ENCODE measurements around the gene ADGRG1.

ADGRG1 gene

DNA sequence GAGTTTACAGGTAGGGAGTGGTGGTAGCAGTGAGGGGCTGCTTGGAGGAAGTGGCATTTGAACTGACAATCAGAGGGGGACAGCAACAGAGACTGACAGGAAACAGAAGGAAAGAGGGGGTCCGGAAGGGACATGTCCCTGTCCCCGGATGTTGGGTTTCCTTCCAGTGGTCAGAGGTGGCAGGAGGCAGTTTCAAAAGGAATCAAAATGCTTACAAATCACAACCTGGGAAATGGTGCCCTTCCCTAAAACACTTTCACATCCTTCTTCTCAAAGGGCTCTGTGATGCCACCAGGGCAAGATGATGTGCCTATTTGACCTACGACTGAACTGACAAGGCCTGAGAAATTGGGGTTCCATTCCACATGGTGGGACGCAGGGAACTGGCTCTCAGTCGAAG lies 19.7 kb downstream of the ADGRG1 start:
- in situ Hi-C loops (cut with MboI; ENCODE audit: low sequenced_read_pairs): no loop called here

DNA sequence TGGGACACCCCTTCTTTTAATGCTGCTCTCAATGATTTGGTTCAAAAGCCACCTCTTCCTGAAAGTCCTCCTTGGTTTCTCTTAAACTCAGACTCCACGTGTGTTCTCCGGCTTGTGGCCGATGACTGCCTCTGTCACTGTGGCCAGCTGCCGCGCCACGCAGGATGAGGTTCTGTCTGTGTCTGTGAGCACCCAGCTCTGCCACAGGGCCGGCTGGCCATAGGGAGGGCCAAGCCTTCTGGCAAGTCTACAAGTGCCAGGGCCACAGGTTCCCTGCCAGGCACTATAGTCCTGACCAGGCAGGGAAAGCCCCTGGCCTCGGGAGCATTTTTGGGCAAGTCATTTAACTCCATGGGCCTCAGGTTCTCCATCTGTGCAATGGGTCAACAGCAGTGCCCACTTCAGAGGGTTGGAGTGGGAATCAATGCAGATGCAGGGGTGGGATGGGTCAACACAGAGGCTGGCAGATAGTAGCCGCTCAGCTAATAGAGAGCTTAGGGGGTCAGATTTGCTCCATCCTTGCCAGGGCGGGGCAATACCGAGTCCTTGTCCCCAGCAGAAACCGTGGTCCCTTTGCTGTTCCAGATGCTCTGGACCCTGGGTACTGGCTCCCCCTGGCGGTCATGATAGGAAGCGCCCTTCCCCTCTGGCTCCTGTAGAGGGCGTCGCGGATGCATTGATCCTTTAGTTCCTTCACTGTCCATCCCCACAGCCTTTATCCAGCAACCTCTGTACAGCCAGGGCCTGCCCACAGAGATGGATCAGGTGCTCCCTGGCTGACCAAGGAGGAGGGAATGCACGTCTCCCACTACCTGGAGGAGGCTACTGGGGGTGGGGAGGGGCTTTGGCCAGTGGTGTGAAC lies 20.4 kb downstream of the ADGRG1 start:
- in situ Hi-C loops (cut with MboI; ENCODE audit: low sequenced_read_pairs): no loop called here

DNA sequence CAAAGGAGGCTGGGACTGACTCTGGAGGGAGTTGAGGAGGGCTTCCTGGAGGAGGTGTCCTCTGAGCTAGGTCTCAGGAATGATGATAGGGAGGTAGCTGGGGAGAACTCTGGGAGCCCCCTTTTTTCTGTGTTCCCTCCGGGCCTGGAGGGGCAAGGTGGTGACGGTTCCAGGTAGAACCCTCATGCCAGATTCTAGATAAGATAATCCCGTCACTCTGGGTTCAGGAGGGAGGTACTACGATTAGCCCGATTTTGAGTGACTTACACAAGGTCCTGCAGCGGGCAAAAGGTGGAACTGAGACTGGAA lies 21.0 kb downstream of the ADGRG1 start:
- in situ Hi-C loops (cut with MboI; ENCODE audit: low sequenced_read_pairs): no loop called here

DNA sequence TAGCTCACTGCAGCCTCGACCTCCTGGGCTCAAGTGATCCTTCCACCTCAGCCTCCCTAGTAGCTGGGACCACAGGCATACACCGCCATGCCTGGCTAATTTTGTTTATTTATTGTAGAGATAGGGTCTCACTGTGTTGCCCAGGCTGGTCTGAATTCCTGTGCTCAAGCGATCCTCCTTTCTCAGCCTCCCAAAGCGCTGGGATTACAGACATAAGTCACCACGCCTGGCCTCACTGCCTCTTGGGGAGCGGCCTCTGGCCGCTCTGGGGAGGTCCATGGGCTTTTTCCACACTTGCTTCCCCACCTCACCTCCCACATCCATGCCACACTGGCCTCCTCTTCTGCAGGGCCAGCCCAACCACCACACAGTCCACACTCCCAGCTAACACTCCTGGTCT lies 21.4 kb downstream of the ADGRG1 start:
- in situ Hi-C loops (cut with MboI; ENCODE audit: low sequenced_read_pairs): no loop called here

DNA sequence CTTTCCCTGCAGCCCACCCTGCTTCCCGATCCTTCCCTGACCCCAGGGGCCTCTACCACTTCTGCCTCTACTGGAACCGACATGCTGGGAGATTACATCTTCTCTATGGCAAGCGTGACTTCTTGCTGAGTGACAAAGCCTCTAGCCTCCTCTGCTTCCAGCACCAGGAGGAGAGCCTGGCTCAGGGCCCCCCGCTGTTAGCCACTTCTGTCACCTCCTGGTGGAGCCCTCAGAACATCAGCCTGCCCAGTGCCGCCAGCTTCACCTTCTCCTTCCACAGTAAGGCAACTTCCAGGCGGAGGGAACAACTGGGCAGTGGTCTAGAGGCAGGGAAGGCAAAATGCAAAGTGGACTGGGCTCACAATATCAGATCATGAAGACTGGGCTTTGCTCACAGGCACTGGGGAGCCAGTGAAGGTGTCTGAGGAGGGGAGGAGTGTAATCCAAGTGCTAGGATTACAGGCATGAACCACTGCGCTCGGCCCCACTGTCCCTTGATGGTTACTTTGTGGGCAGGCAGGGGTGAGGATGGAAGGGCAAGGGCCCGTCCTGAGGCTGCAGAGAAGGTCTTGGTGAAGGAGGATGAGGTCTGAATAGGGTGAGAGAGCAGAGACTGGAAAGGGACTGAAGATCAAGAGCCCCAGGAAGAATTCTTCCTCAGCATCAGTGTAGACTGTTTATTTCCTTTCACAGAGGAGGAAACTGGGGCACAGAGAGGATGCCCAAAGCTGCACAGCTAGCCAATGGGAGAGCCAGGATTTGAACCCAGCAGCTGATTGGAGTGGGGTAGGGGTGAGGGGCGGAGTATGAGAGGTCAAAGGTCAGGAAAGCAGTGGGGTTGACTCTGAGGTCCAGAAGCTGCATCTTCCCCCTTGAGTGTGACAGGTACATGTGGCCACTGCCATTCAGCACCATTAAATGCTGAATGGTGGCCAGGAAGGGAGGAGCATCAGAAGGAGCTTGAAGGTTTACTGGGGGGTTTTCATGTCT lies 23.2 kb downstream of the ADGRG1 start:
- in situ Hi-C loops (cut with MboI; ENCODE audit: low sequenced_read_pairs): no loop called here

DNA sequence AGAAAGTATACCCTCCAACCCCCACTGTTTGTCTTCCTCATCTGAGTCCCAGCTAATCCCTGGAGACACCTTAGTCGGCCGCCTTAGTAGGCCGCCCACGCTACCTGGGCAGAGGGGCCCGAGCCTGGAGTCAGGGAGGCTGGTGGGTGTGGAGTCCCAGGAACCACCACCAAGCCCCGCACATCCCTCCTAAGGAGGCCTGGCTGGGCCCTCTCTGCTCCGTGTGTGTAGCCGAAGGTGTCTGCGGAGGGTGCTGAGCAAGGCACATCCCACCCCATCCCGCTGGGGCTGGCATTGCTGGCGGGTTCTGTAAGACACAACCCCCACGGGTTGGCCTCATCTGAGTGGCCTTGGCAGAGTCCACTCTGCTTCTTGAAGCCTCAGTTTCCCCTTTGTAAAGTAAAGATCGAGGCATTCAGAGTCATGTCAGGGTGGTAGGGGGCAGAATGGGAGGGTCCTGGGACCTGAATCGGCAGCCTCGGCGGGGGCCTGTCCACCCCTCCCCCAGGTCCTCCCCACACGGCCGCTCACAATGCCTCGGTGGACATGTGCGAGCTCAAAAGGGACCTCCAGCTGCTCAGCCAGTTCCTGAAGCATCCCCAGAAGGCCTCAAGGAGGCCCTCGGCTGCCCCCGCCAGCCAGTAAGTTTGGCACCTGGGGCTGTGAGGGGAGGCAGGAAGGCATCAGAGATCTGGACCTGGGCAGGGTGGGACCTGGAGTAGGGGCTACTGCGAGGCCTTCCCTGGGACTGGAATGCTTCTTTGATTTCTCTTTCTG lies 24.5 kb downstream of the ADGRG1 start:
- in situ Hi-C loops (cut with MboI; ENCODE audit: low sequenced_read_pairs): no loop called here

DNA sequence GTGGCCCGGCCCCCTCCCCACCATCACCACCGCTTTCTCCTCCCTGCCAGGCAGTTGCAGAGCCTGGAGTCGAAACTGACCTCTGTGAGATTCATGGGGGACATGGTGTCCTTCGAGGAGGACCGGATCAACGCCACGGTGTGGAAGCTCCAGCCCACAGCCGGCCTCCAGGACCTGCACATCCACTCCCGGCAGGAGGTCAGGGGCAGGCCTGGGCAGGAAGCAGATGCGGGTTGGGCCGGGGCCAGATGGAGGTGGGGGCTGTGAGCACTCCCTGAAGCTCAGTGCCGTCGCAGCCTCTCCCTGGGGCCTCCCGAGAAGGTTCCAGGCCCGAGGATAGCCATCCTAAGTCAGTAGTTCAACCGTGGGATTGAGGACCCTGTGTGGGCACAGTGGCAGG lies 25.5 kb downstream of the ADGRG1 start:
- in situ Hi-C loops (cut with MboI; ENCODE audit: low sequenced_read_pairs): no loop called here

DNA sequence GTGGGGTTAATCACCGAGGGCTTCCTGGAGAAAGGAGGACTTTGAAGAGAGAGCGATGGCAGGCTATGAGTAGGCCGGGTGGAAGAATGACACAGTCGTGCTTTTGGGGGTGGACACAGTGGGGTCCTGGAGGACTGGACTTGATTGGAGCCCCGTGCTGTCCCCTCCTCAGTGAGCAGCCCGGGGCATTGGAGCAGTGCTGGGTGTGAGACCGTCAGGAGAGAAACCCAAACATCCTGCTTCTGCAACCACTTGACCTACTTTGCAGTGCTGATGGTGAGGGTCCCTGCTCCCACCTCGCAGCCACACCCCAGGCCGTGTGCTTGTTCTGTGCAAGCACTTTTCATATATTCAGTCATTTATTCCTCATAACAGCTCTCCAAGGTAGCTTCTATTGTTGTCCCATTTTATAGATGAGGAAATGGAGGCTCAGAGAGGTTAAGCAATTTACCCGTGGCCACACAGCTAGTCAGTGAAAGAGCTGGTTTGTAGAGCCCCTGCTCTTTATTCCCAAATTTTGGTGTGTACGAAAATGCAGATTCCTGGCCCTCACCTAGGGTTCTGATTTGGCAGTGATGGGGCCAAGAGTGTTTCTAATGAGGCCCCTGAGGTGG lies 28.0 kb downstream of the ADGRG1 start:
- in situ Hi-C loops (cut with MboI; ENCODE audit: low sequenced_read_pairs): no loop called here

DNA sequence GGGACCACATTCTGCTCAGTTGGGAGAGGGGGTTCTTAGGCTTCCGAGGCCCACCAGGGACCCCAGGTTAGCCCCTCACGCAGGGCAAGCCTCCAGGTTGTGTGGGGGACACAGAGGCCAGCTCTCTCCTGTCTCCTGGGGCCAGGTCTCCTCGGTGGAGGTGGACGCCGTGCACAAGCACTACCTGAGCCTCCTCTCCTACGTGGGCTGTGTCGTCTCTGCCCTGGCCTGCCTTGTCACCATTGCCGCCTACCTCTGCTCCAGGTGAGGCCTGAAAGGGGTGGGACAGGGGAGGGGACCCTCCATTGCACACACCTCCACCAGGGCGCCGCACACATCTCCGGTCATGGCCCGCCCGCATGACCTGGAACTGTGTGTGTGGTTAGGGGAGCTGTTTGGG lies 28.8 kb downstream of the ADGRG1 start:
- in situ Hi-C loops (cut with MboI; ENCODE audit: low sequenced_read_pairs): no loop called here

DNA sequence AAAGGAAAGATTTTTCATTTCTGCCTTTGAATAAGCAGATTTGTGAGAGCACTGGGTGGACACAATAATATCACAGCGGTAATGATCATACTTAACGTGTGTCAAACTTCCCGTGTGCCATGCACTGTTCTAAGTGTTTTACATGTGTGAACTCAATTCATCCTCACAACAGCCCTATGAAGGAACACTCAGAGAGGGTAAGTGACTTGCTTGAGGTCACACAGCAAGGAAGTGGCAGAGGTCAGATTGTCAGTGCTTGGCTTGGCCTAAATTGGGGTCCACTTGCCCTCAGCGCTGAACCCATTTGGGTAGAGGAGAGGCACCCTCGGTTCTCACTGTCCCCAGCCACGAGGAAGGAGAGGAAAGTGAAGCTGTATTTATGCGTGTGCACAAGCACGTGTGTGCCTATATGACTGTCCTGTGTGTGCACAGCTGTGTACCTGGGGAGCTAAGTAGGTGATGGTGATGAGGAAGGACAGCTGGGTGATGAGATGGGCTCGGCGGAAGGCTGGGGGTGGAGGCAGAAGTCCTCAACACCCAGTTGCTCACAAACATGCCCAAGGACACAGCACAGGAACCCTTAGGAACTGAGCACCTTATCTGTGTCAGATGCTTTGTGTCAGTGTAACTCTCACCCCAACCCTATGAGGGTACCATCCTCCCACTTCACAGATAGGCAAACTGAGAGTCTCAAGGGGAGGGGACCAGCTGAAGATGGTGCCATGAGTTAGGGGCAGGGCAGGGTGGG lies 29.9 kb downstream of the ADGRG1 start:
- in situ Hi-C loops (cut with MboI; ENCODE audit: low sequenced_read_pairs): no loop called here

DNA sequence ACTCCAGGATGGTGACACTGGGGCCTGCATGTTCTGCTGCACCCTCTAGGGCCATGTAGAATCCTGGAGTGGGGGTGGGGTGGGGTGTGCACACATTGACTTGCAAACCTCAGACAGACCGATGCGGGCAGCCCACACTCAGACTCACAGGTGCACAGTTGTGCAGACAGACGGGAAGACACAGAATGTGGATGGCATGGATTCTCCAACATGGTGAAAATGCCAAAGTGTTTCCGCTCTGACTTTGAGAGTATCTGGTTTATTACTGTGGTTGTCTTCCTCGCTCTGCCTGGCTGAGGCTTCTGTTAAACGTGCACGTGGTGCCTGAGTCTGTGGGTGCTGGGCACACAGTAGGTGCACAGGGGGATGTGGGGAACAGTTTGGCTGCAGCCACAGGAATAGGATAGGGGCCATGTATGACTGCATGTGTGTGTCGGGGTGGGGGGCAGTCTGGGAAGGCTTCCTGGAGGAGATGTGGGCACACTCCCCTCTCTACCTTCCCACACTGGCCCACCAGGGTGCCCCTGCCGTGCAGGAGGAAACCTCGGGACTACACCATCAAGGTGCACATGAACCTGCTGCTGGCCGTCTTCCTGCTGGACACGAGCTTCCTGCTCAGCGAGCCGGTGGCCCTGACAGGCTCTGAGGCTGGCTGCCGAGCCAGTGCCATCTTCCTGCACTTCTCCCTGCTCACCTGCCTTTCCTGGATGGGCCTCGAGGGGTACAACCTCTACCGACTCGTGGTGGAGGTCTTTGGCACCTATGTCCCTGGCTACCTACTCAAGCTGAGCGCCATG lies 30.6 kb downstream of the ADGRG1 start:
- in situ Hi-C loops (cut with MboI; ENCODE audit: low sequenced_read_pairs): no loop called here

DNA sequence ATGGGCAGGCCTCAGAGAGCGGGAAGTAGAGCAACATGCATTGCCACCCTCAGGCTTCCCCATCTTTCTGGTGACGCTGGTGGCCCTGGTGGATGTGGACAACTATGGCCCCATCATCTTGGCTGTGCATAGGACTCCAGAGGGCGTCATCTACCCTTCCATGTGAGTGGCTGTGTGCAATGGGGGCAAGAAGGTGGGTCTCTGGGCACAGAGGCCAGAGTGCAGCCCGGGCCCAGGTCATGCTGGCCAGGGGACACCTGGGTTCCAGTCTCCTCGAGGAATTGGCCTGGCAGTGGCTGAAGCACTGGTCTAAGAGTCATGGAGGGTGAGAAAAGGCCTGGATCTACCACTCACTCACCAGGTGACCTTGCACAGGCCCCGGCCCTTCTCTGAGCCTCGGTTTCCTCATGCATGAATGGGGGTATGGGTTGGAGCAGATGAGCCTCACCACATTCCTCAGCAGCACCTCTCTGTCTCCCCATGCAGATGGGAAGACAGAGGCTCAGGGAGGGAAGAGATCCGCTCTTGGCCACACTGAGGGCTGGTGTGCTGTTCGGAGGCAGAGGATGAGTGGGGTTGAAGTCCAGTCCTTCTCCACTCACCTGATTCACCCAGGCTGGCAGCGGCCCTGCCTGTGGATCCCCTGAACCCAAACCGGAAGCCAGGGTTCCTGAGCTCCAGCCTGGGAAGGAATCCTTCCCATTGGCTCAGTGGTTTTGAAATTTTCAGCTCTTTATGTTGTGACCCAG lies 32.5 kb downstream of the ADGRG1 start:
- in situ Hi-C loops (cut with MboI; ENCODE audit: low sequenced_read_pairs): no loop called here

DNA sequence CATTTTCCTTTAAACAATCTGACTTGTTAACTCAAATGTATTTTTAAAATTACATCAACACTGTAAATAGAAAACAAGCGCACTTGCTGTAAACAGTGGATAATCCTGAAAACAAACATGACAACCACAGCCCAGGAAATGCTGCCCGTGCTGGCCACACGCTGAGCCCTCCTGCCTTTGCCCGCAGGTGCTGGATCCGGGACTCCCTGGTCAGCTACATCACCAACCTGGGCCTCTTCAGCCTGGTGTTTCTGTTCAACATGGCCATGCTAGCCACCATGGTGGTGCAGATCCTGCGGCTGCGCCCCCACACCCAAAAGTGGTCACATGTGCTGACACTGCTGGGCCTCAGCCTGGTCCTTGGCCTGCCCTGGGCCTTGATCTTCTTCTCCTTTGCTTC lies 33.1 kb downstream of the ADGRG1 start:
- in situ Hi-C loops (cut with MboI; ENCODE audit: low sequenced_read_pairs): no loop called here

DNA sequence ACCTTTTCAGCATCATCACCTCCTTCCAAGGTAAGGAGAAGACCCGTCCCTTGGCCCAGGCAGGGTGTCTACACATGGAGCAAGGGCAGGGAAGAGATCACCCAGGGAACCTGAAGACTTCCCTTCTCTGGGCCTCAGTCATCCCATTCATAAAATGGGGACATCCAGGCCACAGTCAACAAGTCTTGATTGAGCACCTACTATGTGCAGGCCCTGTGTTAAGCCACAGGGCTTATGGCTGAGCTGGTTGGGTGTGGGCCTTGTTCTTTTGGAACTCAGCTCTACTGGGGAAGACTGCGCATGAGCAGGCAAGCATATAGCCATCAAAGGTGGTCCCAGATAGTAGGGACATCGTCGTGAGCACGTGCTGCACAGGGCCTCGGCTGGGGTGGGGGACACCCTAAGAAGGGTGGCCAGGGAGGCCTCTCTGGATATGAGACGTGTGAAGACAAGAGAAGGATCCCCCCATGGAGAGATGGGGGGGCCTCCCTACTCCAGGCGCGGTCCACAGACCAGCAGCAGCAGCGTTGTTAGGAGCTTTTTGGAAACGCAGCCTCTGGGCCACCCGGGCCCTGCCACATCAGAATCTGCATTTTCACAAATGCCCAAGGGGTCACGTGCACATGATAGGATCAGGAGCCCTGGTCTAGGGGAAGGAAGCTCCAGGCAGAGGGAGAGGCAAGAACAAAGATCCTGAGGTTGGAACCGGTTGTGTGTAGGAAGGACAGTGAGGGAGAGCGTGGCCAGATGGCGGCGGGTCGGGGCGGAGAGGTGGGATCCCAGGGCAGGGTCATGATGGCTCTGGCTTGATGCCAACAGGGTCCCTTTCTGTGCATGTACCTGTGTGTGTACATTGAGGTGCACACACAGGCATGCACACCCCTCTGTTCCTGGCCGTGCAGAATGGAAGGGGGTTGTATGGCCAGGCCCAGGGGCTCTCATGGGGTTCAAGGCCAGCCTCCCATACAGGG lies 33.8 kb downstream of the ADGRG1 start:
- in situ Hi-C loops (cut with MboI; ENCODE audit: low sequenced_read_pairs): no loop called here

DNA sequence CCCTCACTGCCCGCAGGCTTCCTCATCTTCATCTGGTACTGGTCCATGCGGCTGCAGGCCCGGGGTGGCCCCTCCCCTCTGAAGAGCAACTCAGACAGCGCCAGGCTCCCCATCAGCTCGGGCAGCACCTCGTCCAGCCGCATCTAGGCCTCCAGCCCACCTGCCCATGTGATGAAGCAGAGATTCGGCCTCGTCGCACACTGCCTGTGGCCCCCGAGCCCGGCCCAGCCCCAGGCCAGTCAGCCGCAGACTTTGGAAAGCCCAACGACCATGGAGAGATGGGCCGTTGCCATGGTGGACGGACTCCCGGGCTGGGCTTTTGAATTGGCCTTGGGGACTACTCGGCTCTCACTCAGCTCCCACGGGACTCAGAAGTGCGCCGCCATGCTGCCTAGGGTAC lies 35.0 kb downstream of the ADGRG1 start:
- in situ Hi-C loops (cut with MboI; ENCODE audit: low sequenced_read_pairs): no loop called here

DNA sequence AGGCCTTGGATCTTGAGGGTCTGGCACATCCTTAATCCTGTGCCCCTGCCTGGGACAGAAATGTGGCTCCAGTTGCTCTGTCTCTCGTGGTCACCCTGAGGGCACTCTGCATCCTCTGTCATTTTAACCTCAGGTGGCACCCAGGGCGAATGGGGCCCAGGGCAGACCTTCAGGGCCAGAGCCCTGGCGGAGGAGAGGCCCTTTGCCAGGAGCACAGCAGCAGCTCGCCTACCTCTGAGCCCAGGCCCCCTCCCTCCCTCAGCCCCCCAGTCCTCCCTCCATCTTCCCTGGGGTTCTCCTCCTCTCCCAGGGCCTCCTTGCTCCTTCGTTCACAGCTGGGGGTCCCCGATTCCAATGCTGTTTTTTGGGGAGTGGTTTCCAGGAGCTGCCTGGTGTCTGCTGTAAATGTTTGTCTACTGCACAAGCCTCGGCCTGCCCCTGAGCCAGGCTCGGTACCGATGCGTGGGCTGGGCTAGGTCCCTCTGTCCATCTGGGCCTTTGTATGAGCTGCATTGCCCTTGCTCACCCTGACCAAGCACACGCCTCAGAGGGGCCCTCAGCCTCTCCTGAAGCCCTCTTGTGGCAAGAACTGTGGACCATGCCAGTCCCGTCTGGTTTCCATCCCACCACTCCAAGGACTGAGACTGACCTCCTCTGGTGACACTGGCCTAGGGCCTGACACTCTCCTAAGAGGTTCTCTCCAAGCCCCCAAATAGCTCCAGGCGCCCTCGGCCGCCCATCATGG lies 35.7 kb downstream of the ADGRG1 start:
- in situ Hi-C loops (cut with MboI; ENCODE audit: low sequenced_read_pairs): no loop called here

DNA sequence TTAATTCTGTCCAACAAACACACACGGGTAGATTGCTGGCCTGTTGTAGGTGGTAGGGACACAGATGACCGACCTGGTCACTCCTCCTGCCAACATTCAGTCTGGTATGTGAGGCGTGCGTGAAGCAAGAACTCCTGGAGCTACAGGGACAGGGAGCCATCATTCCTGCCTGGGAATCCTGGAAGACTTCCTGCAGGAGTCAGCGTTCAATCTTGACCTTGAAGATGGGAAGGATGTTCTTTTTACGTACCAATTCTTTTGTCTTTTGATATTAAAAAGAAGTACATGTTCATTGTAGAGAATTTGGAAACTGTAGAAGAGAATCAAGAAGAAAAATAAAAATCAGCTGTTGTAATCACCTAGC lies 36.2 kb downstream of the ADGRG1 start:
- in situ Hi-C loops (cut with MboI; ENCODE audit: low sequenced_read_pairs): no loop called here
